Fibroblast of lung (primary cell): ENCODE results near the gene CRTAC1. TPM values are rescaled to one million over a fixed set of nuclear protein-coding genes. Genes with fewer than 3 reads are reported as not detected.

ENCODE experiments used
- DNase-seq, 2 donors: peaks; one replicate each; pipeline versions ENCODE4 v3.0.0 to v3.0.0-alpha.2; 2010; ENCODE audit warnings: low read depth in 2 of 2
- H2AFZ ChIP-seq: 2 replicates; pipeline ENCODE4 v1.5.1; 2012; ENCODE audit warnings: low read length, control low read depth, inconsistent platforms
- H3K27ac ChIP-seq: 2 replicates; pipeline ENCODE4 v1.5.1; 2011; ENCODE audit warnings: low read length, control low read depth; ENCODE audit not compliant: insufficient read depth
- H3K27me3 ChIP-seq: 2 replicates; pipeline ENCODE4 v1.5.1; 2011; ENCODE audit warnings: mild to moderate bottlenecking, low read length; ENCODE audit not compliant: control insufficient read depth, insufficient read depth
- H3K36me3 ChIP-seq: 2 replicates; pipeline ENCODE4 v1.5.1; 2011; ENCODE audit warnings: low read length; ENCODE audit not compliant: control insufficient read depth, insufficient read depth
- H3K4me1 ChIP-seq: 2 replicates; pipeline ENCODE4 v1.5.1; 2011; ENCODE audit warnings: low read length; ENCODE audit not compliant: control insufficient read depth, insufficient read depth; ENCODE audit errors: extremely low read depth
- H3K4me2 ChIP-seq: 2 replicates; pipeline ENCODE4 v1.5.1; 2011; ENCODE audit warnings: low read length, control low read depth; ENCODE audit not compliant: insufficient read depth; ENCODE audit errors: extremely low read depth
- H3K4me3 ChIP-seq, 4 experiments: fragments of 200-600 bp in 1 of 4; sonication (generic) in 1 of 4; replicated peaks in 1 of 4; 2 replicates each; pipeline ENCODE4 v1.5.1; 2011 to 2016; ENCODE audit warnings: low read length in 4 of 4, low read depth in 3 of 4, mild to moderate bottlenecking in 3 of 4, control low read depth in 2 of 4, inconsistent platforms in 1 of 4, mixed read lengths in 1 of 4; ENCODE audit not compliant: insufficient read depth in 1 of 4; ENCODE audit errors: control extremely low read depth in 1 of 4
- H3K79me2 ChIP-seq: 2 replicates; pipeline ENCODE4 v1.5.1; 2012; ENCODE audit warnings: mild to moderate bottlenecking, low read length, inconsistent platforms; ENCODE audit not compliant: control insufficient read depth, insufficient read depth
- H3K9ac ChIP-seq: 2 replicates; pipeline ENCODE4 v1.5.1; 2011; ENCODE audit warnings: mild to moderate bottlenecking, low read length, control low read depth; ENCODE audit not compliant: insufficient read depth
- H3K9me3 ChIP-seq: 2 replicates; pipeline ENCODE4 v1.5.1; 2012; ENCODE audit warnings: low read depth, low read length; ENCODE audit not compliant: control insufficient read depth, insufficient read depth
- H4K20me1 ChIP-seq: 2 replicates; pipeline ENCODE4 v1.5.1; 2011; ENCODE audit warnings: low read length; ENCODE audit not compliant: control insufficient read depth, insufficient read depth; ENCODE audit errors: extremely low read depth
- CTCF ChIP-seq, 2 donors: IDR thresholded peaks in 1 of 2; conservative IDR thresholded peaks in 1 of 2; 1 replicate in 1 of 2; 2 replicates in 1 of 2; pipeline ENCODE4 v1.5.1; 2011 to 2012; ENCODE audit warnings: low read length in 2 of 2, control low read depth in 1 of 2, inconsistent platforms in 1 of 2, low read depth in 1 of 2, mild to moderate bottlenecking in 1 of 2
- EZH2 ChIP-seq: IDR thresholded peaks from 2 replicates; pipeline ENCODE4 v1.5.1; 2012; ENCODE audit warnings: low read length, control low read depth, mild to moderate bottlenecking; ENCODE audit errors: missing control alignments
- polyA plus RNA-seq, 2 donors: library from polyadenylated mRNA; depleted of rRNA in 1 of 2; stranded (reverse) in 1 of 2; unstranded in 1 of 2; fragments of >200 nt; gene quantifications; 2 replicates each; pipeline ENCODE4 v1.2.1, GENCODE V29; 2011 to 2012; ENCODE audit warnings: missing spikeins in 1 of 2
- total RNA-seq: library from RNA; depleted of rRNA; stranded (reverse); fragments of >200 nt; gene quantifications from 2 replicates; pipeline ENCODE4 v1.2.1, GENCODE V29; 2014

CRTAC1 gene
- total and polyA plus RNA-seq, 2 donors (not counting 1 experiment from before 2014, with no cell fraction given) = not detected

- Histone ChIP-seq H4K20me1 (no peaks in the 10 kb centered on the region), H3K9ac (no peak overlapping the region), H3K4me1 (no peaks in the 10 kb centered on the region), H3K4me3 (no peak overlapping the region), H3K79me2 (no peaks in the 10 kb centered on the region), H3K4me2 (no peak overlapping the region), H3K27ac (no peak overlapping the region), H2AFZ (no peak overlapping the region), H3K9me3 (no peaks in the 10 kb centered on the region), H3K27me3 (peaks cover 4% of the 10 kb centered on the region), H3K36me3 (no peaks in the 10 kb centered on the region)
- TF ChIP-seq EZH2 = no peak
- no peak for TF ChIP-seq CTCF (conservative IDR thresholded peaks at IDR 0.05 in 1 of 2, IDR thresholded peaks at IDR 0.05 in 1 of 2; ENCODE audit: low read depth in 1 of 2, low read length in 2 of 2)
- DNase-seq = no peak
These were observed 17.8 kb downstream of the CRTAC1 start for GRCh38 chr10:98012644-98013043.

- H4K20me1 ChIP-seq = no peaks in the 10 kb centered on the region
- no peaks in the 10 kb centered on the region for H3K9me3 ChIP-seq
- no peaks in the 10 kb centered on the region for H3K36me3 ChIP-seq
- H3K79me2 ChIP-seq = no peaks in the 10 kb centered on the region
- no peak overlapping the region for H2AFZ ChIP-seq
- H3K9ac ChIP-seq = no peak overlapping the region
- H3K27ac ChIP-seq = no peak overlapping the region
- DNase-seq = no peak
- H3K4me3 ChIP-seq = no peak overlapping the region
- peaks cover 4% of the 10 kb centered on the region for H3K27me3 ChIP-seq
- no peak overlapping the region for H3K4me2 ChIP-seq
- no peaks in the 10 kb centered on the region for H3K4me1 ChIP-seq
- TF ChIP-seq EZH2 (no peak), CTCF (conservative IDR thresholded peaks at IDR 0.05 in 1 of 2, IDR thresholded peaks at IDR 0.05 in 1 of 2; ENCODE audit: low read depth in 1 of 2, low read length in 2 of 2) (no peak)
These were observed 19.3 kb downstream of the CRTAC1 start for GRCh38 chr10:98010939-98011685.

GRCh38 chr10:98006266-98006665 is 24.2 kb downstream of the CRTAC1 start:
- H3K27ac ChIP-seq = no peak overlapping the region

More at GRCh38 chr10:98006266-98006665, 24.2 kb downstream of the CRTAC1 start:
- Histone ChIP-seq H3K79me2 (no peaks in the 10 kb centered on the region), H2AFZ (no peak overlapping the region), H3K4me2 (no peak overlapping the region), H3K4me3 (no peak overlapping the region), H3K36me3 (no peaks in the 10 kb centered on the region), H3K9me3 (no peaks in the 10 kb centered on the region), H3K9ac (no peak overlapping the region), H3K4me1 (no peaks in the 10 kb centered on the region), H3K27me3 (peaks cover 4% of the 10 kb centered on the region), H4K20me1 (no peaks in the 10 kb centered on the region)
- DNase-seq = no peak
- TF ChIP-seq CTCF (conservative IDR thresholded peaks at IDR 0.05 in 1 of 2, IDR thresholded peaks at IDR 0.05 in 1 of 2; ENCODE audit: low read depth in 1 of 2, low read length in 2 of 2) (no peak), EZH2 (no peak)
